NCI-H226 (cell line): ENCODE data around the gene APCDD1L.
"Not testable (repeated sequence)": the region's sequence is repeated elsewhere in the genome, so short reads cannot be mapped to it uniquely, and the experiment has no call there.

Source experiments
- DNase-seq: peaks from one replicate; pipeline ENCODE4 v3.0.0-alpha.2; 2015

Gene APCDD1L

DNA sequence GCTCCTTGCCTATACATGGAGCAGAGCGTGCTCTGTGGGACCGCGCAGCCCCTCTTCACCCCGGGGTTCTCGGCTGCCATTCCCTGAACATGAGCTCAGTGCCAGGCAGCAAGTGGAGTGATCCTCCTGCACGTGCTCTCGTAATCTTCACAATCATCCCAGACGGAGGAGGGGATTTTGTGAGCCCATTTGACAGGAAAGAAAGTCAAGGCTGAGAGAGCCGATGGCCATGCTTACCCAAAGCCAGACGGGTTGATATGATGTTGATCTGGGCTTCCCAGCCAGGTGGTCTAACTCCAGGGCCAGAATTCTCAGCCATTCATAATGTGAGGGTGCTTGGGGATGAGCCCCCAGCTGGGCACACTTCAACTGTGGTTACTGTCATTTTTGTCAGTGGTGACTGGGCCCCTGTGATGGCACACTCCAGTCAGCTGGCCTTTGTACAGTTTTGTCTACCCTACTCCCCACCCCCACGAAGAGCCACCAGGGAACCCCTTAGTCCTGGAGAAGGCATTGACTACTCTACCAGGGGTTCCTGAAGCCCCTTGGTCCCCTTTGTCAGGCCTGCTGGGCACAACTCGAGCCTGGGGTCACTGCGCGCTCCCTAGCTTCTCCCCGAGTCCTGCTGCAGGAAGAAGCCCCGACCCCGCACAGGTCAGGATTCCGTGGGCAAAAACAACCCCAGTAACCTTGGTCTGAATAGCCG, 1.5 kb downstream of the APCDD1L start:
- no peak for DNase-seq

DNA sequence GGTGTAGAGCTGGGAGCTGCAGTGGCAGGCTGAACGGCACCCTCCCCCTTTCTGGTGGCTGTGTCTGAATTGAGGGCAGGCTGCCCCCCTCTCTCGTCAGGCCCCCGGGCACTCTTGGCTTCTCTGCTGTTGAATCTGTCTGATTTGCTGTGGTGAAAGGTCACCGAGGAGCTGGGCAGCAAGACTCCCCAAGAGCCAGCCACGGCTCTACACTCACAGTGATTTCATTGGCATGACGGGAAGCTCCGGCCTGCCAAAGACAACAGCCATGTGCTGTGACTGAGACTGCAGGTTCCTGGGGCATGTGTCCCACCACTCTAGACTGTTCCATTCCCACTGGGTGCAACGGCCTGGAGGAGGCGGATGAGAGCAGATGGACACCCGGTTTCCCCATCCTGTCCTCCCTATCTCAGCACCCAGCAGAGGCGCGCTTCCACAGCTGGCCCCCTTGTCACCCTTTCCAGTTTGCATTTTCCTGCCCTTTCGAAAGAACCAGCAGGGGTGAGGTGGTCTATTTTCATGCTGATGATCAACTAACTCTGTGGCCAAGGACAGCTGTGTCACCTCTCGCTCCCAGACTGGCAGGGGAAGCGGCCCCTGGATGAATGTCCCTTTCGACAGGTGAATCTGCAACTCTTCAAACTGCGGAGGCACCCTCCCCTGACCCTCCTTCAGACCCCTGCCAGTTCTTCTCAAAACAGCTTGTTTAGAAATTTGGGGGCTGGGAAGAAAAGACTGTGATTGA, 2.2 kb downstream of the APCDD1L start:
- no peak for DNase-seq

DNA sequence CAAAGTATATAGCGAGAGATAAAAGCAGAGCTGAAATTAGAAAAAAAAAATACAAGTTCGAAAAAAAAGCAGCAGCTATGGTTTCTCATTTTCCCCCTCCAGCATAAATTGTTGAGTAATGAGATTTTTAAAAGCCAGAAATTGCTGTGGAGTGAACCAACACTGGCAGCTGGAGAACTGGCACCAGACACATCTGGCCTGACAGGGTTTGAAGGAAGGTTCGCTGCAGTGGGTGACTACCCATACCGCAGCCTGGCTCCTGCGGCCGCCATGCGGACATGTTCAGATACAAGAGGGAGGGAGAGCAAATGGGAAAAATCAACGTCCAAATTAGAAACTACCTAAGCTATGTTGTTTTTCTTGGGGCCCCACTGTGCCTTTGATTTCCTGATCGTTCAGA, 3.3 kb downstream of the APCDD1L start:
- DNase-seq = no peak

DNA sequence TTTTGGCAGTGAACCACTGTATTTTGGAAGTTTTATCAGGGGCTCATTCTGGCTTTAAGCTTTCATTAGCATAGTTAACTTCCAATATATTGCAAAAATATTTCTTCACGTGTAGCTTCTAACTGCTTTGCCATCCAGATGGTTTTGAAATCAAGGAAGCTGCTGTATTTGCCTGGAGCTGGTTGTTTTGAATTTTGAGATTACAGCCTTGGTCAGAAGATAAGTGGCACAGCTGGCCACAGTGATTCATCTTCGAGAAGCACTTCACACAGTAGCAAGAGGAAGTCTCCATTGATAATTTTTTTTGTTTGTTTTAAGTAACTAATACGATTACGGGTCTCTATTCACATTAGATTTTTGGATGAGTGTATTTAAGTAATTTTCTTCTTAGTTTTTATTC, 3.8 kb downstream of the APCDD1L start:
- DNase-seq = peak; percentile 89

DNA sequence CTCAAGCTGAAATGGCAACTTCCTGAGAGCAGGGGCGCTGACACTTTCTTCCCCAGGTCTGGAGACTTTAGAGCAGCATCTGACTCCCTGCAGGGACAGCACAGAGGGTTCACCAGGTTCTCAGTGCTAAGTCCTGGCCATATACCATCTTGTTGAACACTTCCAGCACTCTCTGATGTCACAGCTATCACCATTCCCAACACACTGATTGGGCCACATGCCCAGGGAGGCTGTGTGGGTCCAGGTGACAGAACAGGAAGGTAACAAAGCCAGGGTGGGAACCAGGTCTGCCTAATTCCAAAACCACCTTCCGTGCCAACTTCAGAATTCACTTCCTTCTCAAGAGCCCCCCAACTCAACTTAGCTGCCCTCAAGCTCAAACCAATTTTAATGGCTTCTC, 4.3 kb downstream of the APCDD1L start:
- DNase-seq = no peak

DNA sequence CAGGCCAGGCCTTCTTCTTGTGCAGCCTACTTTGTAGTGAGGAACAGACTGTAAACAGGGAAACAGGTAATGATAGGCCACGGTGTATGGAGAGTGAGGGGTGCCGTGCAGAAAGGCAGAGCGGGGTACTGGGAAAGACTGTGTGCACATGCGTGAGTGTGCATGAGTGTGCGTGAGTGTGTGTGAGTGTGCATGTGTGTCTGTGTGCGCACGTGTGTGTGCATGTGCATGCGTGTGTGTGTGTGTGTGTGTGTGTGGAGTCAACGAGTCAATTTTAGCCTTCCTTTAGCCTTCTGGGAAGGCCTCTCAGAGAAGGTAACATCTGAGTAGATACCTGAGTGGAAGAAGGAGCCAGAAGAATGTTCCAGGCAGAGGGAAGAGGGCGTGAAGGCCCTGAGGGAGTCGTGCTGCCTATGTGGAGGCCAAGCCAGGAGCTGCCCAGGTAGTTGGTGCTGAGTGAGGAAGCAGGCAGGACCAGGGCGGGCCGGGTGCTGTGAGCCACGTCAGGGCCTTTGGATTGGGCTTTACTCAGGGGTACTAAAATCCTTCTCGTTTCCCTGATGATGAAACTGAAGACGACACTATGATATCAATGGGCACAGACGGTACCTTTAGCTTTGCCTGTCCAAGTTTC, 6.3 kb downstream of the APCDD1L start:
- no peak for DNase-seq

DNA sequence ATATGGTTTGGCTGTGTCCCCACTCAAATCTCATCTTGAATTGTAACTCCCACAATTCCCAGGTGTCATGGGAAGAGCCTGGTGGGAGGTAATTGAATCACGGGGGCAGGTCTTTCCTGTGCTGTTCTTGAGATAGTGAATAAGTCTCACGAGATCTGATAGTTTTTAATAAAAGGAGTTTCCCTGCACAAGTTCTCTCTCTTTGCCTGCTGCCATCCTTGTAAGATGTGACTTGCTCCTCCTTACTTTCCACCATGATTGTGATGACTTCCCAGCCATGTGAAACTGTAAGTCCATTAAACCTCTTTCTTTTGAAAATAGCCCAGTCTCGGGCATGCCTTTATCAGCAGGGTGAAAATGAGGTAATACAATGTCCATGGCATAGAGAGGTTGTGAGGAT, 8.2 kb downstream of the APCDD1L start:
- DNase-seq = not testable (repeated sequence)

- no peak for DNase-seq
Observed at GRCh38 chr20:58504566-58504965, 10.6 kb downstream of the APCDD1L start.

DNA sequence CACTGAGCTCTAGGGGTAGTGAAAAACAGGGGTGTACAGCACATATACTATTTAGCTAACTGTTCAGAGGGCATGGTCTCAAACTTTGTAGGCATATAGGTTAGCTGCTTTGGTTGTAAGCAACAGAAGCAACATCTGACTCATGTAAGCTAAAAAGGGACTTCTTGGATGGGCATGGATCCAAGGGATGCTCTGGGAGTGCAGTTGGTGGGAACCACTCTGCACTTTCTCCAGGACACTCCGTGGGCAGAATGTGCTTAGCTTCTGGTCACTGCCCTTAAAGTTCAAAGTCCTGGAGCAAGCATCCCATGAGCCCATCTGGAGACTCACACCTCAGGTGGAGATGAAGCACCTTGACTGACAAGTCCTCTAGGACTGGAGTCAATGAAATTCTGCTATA, 11.5 kb downstream of the APCDD1L start:
- no peak for DNase-seq

DNA sequence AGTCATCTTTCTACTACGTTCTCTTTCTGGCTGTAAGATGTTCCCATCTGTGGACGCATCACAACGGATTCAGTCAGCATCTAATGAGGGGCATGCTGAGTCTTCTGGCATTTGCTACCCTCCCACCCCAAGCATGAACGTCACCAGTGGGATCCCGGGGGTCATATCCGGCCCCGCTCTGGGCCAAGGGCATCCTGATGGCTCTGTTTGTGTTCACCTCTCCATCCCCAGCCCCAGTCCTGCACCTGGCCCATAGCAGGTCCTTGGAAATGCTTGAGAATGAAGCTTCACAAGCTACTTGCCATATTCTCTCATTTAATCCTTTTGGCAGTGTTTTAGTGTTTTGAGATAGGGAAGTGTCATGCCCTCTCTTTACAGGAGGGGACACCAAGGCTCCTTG, 14.9 kb downstream of the APCDD1L start:
- DNase-seq = no peak

- DNase-seq = no peak
Observed at GRCh38 chr20:58498470-58499068, 16.6 kb downstream of the APCDD1L start.

GRCh38 chr20:58497724-58498469, 17.3 kb downstream of the APCDD1L start:
- DNase-seq = no peak

DNA sequence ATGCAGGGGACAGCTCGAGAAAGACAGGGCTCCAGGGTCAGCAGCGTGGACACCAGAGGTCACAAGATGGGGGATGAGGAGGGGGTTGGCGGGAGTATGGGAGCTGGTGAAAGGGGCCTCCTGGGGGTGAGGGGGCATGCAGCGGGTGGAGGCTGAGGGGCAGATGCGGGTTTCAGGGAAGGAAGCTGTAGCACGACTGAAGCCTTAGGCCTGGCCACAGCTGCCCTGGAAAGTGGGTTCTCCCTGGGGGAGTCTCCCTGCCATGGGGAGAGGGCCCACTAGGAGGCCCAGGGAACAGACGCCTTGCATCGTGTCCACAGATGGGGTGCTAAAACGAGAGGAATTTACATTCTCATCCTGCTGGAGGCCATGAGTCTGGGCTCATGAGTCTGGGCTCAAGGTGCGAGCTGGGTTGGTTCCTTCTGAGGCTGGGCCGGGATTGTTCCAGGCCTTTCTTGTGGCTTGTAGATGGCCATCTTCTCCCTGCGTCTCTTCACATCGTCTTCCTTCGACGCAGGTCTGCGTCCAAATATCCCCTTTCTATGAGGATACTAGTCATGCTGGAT, 18.0 kb downstream of the APCDD1L start:
- DNase-seq = no peak

DNA sequence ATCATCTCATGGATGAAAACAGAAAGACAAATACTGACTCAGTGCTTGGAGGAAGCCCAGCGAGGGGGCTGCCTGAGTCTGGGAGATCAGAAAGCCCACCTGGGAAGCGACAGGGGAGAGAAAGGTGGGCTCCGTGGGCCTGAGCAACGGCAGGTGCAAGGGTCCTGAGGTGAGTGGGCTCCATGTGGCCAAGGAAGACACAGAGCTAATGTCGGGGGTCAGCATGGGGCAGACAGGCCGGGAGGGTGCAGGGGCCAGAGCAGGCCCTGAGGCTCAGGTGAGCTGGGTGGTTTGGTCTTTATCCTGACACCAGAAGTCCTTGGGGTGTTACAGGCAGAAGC, 18.8 kb downstream of the APCDD1L start:
- DNase-seq = no peak

GRCh38 chr20:58495623-58496428, 19.4 kb downstream of the APCDD1L start:
- no peak for DNase-seq

GRCh38 chr20:58494923-58495622, 20.1 kb downstream of the APCDD1L start:
- DNase-seq = no peak

DNA sequence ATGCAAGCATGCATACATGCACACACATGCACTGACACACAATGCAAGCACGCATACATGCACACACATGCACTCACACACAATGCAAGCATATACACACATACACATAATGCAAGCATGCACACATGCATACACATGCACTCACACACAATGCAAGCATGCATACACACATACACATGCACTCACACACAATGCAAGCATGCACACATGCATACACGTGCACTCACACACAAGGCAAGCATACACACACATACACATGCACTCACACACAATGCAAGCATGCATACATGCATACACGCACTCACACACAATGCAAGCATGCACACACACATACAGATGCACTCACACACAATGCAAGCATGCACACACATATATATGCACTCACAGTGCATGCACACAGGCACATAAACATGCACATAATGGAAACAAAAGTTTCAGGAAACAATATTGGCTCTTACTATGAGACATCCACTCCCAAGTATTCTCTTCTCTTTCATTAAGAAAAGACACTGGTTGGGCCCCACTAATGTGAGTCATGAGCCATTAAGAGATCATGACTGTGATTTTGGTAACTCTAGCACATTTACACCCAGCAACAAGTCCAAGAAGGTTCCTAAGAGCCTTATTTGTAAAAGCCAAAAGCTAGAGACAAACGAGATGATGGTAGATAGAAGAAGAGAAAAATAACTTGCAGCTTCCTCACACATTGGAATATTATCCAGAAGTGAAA, 22.2 kb downstream of the APCDD1L start:
- DNase-seq = no peak

DNA sequence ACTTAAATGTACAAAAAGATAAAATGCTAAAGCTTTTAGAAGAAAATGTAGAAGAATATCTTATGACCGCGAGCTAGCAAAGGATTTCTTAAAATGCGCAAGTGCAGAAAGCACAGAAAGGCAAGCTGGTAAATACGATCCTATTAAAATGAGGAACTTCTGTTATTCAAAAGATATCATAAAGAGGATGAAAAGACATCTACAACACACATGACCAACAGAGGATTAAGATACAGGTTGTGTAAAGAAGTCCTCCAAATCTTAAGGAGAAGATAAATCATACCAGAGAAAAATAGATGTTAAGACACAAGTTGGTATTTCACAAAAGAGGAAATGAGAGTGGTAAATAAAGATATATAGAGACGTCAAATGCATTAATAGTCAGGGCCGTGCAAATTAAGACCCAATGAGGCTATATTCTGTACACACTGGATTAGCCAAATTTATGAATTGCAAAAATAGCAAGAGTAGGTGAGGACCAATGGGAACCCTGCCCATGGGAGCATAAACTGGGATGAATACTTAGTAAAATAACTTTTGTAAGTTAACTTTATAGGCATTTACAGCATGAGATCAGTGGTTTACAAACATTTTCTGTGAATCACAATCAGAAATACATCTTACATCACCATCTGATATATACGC, 23.0 kb downstream of the APCDD1L start:
- no peak for DNase-seq

DNA sequence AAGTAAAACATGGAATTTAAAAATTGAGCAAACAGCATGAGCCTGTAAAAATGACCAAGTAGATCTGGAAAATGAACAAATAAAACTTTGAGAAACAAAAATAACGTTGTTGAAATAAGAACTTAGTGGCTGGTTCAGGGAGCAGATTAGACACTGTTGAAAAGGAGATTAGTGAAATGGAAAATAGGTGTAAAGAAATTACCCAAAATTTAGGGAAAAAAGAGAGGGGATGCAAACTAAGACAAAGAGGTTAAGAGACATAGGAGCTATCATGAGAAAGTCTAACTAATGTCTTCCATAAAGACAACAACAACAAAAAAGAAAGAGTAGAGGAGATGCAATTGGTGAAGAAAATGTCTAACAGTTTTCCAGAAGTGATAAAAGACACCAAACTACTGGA, 29.0 kb downstream of the APCDD1L start:
- DNase-seq = no peak

DNA sequence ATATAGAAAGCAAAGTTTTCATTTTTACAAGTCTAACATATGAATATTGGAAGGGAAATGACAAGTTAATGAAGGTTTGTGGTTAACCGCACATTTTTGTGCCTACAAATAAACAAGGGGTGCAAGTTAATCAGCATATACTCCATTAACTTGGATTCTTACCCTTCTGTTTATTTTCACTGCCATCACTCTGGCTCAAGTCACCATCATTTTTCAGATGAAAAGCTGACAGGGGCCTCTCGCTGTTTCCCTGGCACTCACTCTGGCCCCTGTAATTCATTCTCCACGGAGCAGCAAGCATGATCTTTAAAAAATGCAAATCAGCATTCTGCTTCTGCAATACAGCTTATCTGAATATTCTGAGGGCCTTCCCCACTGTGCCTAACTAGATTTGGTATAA, 29.8 kb downstream of the APCDD1L start:
- DNase-seq = no peak
